Nucleus accumbens (tissue), 56 donors: ENCODE data around the gene OR10P1.

Experiments used
- DNase-seq, 56 donors: peaks; one replicate each; lab custom pipeline; 2025; lab: John Stamatoyannopoulos, UW

The OR10P1 gene

GRCh38 chr12:55682087-55682796 lies 45.5 kb downstream of the OR10P1 start:
- no peak for DNase-seq

- DNase-seq, result no peak
Measured at GRCh38 chr12:55683676-55684075, 47.0 kb downstream of the OR10P1 start.

- no peak for DNase-seq
Measured at GRCh38 chr12:55684761-55685370, 48.2 kb downstream of the OR10P1 start.

GRCh38 chr12:55685671-55686070 lies 49.0 kb downstream of the OR10P1 start:
- no peak for DNase-seq

- no peak for DNase-seq
Measured at GRCh38 chr12:55686366-55687010, 49.8 kb downstream of the OR10P1 start.
